Fibroblast of skin of back (primary cell): ENCODE measurements around the gene CDC42EP1.

ENCODE experiments used
- DNase-seq: peaks from one replicate; pipeline ENCODE4 v3.0.0-alpha.2; 2013

CDC42EP1 gene

GRCh38 chr22:37616201-37617083 is 56.2 kb downstream of the CDC42EP1 start:
- DNase-seq: no peak

- DNase-seq: no peak
These were observed 57.2 kb downstream of the CDC42EP1 start for GRCh38 chr22:37617431-37617830.

DNA sequence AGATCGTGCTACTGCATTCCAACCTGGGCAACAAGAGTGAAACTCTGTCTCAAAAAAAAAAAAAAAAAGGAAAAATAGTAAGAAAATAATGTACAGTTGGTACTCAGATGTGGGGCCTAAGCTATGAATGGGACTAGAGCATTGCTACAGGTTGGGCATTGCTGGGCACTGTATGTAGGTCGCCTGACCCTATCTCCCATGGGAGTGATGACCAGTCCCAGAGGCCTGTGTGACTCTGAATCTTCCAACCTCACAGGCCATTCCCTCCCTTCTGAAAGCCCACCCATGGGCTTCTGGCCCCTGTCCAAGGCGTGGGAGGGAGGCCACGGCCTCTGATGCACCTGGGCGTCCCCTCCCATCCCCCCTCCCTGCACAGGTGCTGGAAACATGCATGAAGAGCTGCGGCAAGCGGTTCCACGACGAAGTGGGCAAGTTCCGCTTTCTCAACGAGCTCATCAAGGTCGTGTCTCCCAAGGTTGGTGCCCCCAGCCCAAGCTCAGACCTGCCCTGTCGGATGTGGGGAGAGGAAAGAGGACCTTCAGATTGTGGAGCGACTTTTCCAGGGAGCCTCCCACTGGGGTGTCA is 57.9 kb downstream of the CDC42EP1 start:
- DNase-seq: no peak

DNA sequence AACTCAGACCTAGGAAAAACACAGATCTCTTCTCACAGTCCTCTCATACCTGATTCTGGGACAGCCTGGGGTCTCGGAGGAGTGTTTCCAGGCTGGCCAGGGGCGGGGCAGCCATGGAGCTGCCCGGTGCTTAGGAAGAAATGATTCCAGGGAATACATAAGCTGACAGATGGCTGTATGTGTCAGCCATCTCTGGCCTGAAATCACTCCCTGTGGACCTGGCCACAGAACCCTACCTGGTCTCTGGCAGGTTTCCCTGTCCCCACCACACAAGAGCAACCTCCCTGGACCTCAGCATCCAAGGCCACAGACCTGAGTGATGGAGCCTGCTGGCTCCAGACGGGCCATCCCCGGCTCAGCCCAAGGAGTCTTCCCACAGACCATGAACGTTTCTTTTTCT is 58.4 kb downstream of the CDC42EP1 start:
- DNase-seq: no peak
